CD14-positive monocyte (primary cell): ENCODE data around the gene FNBP1L. TPM values are rescaled to one million over a fixed set of nuclear protein-coding genes. Genes with fewer than 3 reads are reported as not detected.

Source experiments
- DNase-seq, 3 donors: peaks; one replicate each; pipeline ENCODE4 v3.0.0-alpha.2; 2011 to 2022
- H2AFZ ChIP-seq: 2 replicates; pipeline ENCODE4 v1.6.0; 2012; ENCODE audit warnings: mild to moderate bottlenecking, low read depth, low read length, inconsistent platforms; ENCODE audit not compliant: insufficient read depth, poor library complexity, severe bottlenecking
- H3K27ac ChIP-seq, 2 donors: 1 replicate in 1 of 2; 2 replicates in 1 of 2; pipeline ENCODE4 v1.5.1; 2012 to 2013; ENCODE audit warnings: low read length in 2 of 2, control low read depth in 1 of 2, inconsistent platforms in 1 of 2, low read depth in 1 of 2, mild to moderate bottlenecking in 1 of 2
- H3K27me3 ChIP-seq, 2 donors: one replicate each; pipeline versions ENCODE4 v1.6.0 to v1.6.1; 2011 to 2013; ENCODE audit warnings: low read length in 2 of 2; ENCODE audit not compliant: control insufficient read depth in 2 of 2, insufficient read depth in 2 of 2
- H3K36me3 ChIP-seq, 2 donors: replicated peaks in 1 of 2; 1 replicate in 1 of 2; 2 replicates in 1 of 2; pipeline versions ENCODE4 v1.5.1 to v1.6.1; 2012 to 2013; ENCODE audit warnings: low read length in 2 of 2, control low read depth in 1 of 2, inconsistent platforms in 1 of 2, mild to moderate bottlenecking in 1 of 2; ENCODE audit not compliant: insufficient read depth in 2 of 2, control insufficient read depth in 1 of 2
- H3K4me1 ChIP-seq, 2 donors: 1 replicate in 1 of 2; 2 replicates in 1 of 2; pipeline versions ENCODE4 v1.5.1 to v1.6.1; 2012 to 2013; ENCODE audit warnings: low read length in 2 of 2, control low read depth in 1 of 2, inconsistent platforms in 1 of 2, mild to moderate bottlenecking in 1 of 2, moderate library complexity in 1 of 2; ENCODE audit not compliant: insufficient read depth in 2 of 2, control insufficient read depth in 1 of 2
- H3K4me2 ChIP-seq: replicated peaks from 2 replicates; pipeline ENCODE3; 2012; ENCODE audit warnings: low read length, moderate library complexity, mild to moderate bottlenecking; ENCODE audit not compliant: poor library complexity, severe bottlenecking; ENCODE audit errors: extremely low read depth
- H3K4me3 ChIP-seq, 3 experiments: fragments of 200-600 bp in 1 of 3; sonication (generic) in 1 of 3; replicated peaks in 1 of 3; 1 replicate in 2 of 3; 2 replicates in 1 of 3; pipeline ENCODE4 v1.5.1; 2011 to 2013; ENCODE audit warnings: low read length in 3 of 3, mild to moderate bottlenecking in 3 of 3, control low read depth in 2 of 3, low read depth in 2 of 3, inconsistent platforms in 1 of 3, moderate library complexity in 1 of 3
- H3K79me2 ChIP-seq: 2 replicates; pipeline ENCODE4 v1.6.0; 2012; ENCODE audit warnings: mild to moderate bottlenecking, control low read depth, inconsistent platforms, low read length, moderate library complexity; ENCODE audit not compliant: insufficient read depth
- H3K9ac ChIP-seq: 2 replicates; pipeline ENCODE4 v1.6.0; 2017; ENCODE audit warnings: low read length, mild to moderate bottlenecking; ENCODE audit not compliant: insufficient read depth, poor library complexity, severe bottlenecking
- H3K9me3 ChIP-seq, 2 donors: replicated peaks in 1 of 2; 1 replicate in 1 of 2; 2 replicates in 1 of 2; pipeline versions ENCODE4 v1.5.1 to v1.6.1; 2012 to 2013; ENCODE audit warnings: low read length in 2 of 2, control low read depth in 1 of 2; ENCODE audit not compliant: control insufficient read depth in 1 of 2, insufficient read depth in 1 of 2
- H4K20me1 ChIP-seq: 2 replicates; pipeline ENCODE4 v1.6.0; 2012; ENCODE audit warnings: mild to moderate bottlenecking, low read length, control low read depth, moderate library complexity; ENCODE audit not compliant: insufficient read depth
- H3K27ac Mint-ChIP-seq, 7 donors: one replicate each; pipeline ENCODE4 v1.8.0; 2020; ENCODE audit warnings: mild to moderate bottlenecking in 7 of 7, mixed read lengths in 7 of 7, moderate library complexity in 6 of 7, inconsistent platforms in 2 of 7
- H3K27me3 Mint-ChIP-seq, 3 donors: one replicate each; pipeline ENCODE4 v1.8.0; 2021 to 2022; ENCODE audit warnings: low read depth in 3 of 3, mild to moderate bottlenecking in 3 of 3, mixed read lengths in 3 of 3, moderate library complexity in 3 of 3, inconsistent platforms in 1 of 3
- H3K36me3 Mint-ChIP-seq, 2 donors: one replicate each; pipeline ENCODE4 v1.8.0; 2020; ENCODE audit warnings: mixed read lengths in 2 of 2, inconsistent platforms in 1 of 2, mild to moderate bottlenecking in 1 of 2
- H3K4me1 Mint-ChIP-seq: one replicate; pipeline ENCODE4 v1.8.0; 2020; ENCODE audit warnings: mild to moderate bottlenecking, mixed read lengths
- H3K4me3 Mint-ChIP-seq, 2 donors: one replicate each; pipeline ENCODE4 v1.8.0; 2020; ENCODE audit warnings: mild to moderate bottlenecking in 2 of 2, mixed read lengths in 2 of 2, moderate library complexity in 1 of 2
- H3K9me3 Mint-ChIP-seq, 7 donors: one replicate each; pipeline ENCODE4 v1.8.0; 2020 to 2022; ENCODE audit warnings: mixed read lengths in 7 of 7, mild to moderate bottlenecking in 6 of 7, moderate library complexity in 6 of 7, inconsistent platforms in 2 of 7
- WGBS: methylation state at CpG from one replicate; pipeline ENCODE4 v1.1.5; 2013; ENCODE audit warnings: missing lambda C conversion rate; ENCODE audit not compliant: insufficient coverage; 5-methylcytosine and 5-hydroxymethylcytosine counted together
- intact Hi-C, 2 donors: fragments of 100-400 bp; cut with micrococcal nuclease; formaldehyde crosslinking; loops; one replicate each; pipeline versions ENCODE4 v1.15.0 to v1.15.1; 2023
- polyA plus RNA-seq, 3 donors: library from polyadenylated mRNA; depleted of rRNA in 1 of 3; unstranded in 2 of 3; stranded (reverse) in 1 of 3; fragments of 300-500 nt in 2 of 3; fragments of >200 nt in 1 of 3; fragmentation: Illumina TruSeq in 2 of 3; gene quantifications; 1 replicate in 2 of 3; 2 replicates in 1 of 3; pipeline ENCODE4 v1.2.3, GENCODE V29; 2012 to 2021
- TF ChIP-seq, protein P1 (sequence below): fragments of 200-600 bp; IDR thresholded peaks from one replicate; pipeline ENCODE4 v1.8.0; 2022; ENCODE audit warnings: antibody characterized with exemption, mild to moderate bottlenecking

Gene FNBP1L
- polyA plus RNA-seq, 3 donors, result 0.15 to 0.32 (median 0.28) TPM

DNA sequence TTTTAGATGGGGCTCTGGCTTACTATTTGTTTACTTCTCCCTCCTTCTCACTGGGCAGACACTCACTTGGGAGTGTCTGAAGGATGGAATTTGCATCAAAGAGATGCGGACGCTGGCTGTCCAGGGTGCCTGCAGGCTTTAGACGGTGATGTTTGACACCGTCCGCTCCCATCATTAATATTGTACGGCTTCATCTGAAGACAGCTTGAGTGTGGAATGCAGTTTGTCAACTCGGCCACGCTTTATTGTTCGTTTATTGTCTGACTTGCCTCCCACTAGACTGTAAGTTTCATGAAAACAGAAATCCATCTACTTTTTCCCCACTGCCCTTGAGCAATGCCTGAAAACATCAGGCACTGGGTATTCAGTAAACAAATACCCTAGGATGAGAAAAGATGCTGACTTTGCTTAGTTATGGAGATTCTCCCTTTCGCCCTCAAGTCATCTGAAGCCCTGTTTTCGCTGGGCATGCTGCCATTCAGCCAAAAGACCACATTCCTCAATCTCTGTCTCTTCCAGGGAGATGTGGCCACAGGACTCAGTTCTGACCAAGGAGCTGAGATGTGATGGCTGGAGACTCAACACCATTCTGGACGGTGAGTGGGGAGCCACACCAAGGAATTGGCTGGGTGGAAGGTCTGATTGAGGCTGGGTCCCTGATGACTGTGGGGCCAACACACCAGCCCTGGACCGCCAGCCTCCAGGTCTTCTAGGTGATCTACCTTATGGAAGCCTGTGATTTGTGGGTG, 146.1 kb downstream of the FNBP1L start:
- Histone ChIP-seq H3K4me1 (peaks cover 6 to 7% of the 10 kb centered on the region in 2 donors), H3K27ac (no peak overlapping the region), H3K4me3 (no peak overlapping the region), H3K36me3 (no peaks in the 10 kb centered on the region), H3K9me3 (no peaks in the 10 kb centered on the region), H3K9ac (no peak overlapping the region), H3K79me2 (no peaks in the 10 kb centered on the region), H2AFZ (no peak overlapping the region), H3K4me2 (no peak overlapping the region), H3K27me3 (no peaks in the 10 kb centered on the region), H4K20me1 (no peaks in the 10 kb centered on the region)
- peaks cover 12% of the 10 kb centered on the region for H3K4me1 Mint-ChIP-seq
- intact Hi-C loops, result no loop called here
- no peak for DNase-seq
- H3K27ac Mint-ChIP-seq, result no peak overlapping the region
- WGBS, result 91% methylated on average over 10 of the region's 13 CpGs
- H3K36me3 Mint-ChIP-seq, result peaks cover 0 to 2% of the 10 kb centered on the region in 2 donors
- H3K4me3 Mint-ChIP-seq, result no peak overlapping the region
- H3K9me3 Mint-ChIP-seq, result peaks cover 0 to 2% (median 0%) of the 10 kb centered on the region in 7 donors
- H3K27me3 Mint-ChIP-seq, result peaks cover 0 to 4% (median 2%) of the 10 kb centered on the region in 3 donors
- TF ChIP-seq, protein P1, sequence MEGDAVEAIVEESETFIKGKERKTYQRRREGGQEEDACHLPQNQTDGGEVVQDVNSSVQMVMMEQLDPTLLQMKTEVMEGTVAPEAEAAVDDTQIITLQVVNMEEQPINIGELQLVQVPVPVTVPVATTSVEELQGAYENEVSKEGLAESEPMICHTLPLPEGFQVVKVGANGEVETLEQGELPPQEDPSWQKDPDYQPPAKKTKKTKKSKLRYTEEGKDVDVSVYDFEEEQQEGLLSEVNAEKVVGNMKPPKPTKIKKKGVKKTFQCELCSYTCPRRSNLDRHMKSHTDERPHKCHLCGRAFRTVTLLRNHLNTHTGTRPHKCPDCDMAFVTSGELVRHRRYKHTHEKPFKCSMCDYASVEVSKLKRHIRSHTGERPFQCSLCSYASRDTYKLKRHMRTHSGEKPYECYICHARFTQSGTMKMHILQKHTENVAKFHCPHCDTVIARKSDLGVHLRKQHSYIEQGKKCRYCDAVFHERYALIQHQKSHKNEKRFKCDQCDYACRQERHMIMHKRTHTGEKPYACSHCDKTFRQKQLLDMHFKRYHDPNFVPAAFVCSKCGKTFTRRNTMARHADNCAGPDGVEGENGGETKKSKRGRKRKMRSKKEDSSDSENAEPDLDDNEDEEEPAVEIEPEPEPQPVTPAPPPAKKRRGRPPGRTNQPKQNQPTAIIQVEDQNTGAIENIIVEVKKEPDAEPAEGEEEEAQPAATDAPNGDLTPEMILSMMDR, result no peak

DNA sequence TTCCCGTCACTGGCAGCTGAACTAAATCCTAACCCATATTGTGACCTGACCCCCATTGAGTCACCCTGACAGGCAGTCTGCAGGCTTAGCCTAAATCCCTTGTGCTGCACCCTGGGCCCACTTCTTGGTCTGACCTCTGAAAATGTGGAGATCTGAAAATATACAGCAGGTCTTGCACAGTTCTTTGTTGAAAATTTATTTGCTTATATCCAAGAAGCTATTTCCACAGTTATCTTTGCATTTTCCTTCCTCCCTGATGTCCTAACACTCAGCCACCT, 146.6 kb downstream of the FNBP1L start:
- no peak overlapping the region for H3K4me3 Mint-ChIP-seq
- TF ChIP-seq, protein P1, result no peak
- peaks cover 6 to 7% of the 10 kb centered on the region in 2 donors for H3K4me1 ChIP-seq
- no CpG with 5 or more reads among the region's 1 CpG for WGBS
- H3K27me3 Mint-ChIP-seq, result peaks cover 0 to 4% (median 2%) of the 10 kb centered on the region in 3 donors
- intact Hi-C loops, result no loop called here
- no peaks in the 10 kb centered on the region for H3K36me3 ChIP-seq
- no peak overlapping the region for H3K9ac ChIP-seq
- H4K20me1 ChIP-seq, result no peaks in the 10 kb centered on the region
- no peaks in the 10 kb centered on the region for H3K27me3 ChIP-seq
- no peaks in the 10 kb centered on the region for H3K9me3 ChIP-seq
- peaks cover 11% of the 10 kb centered on the region for H3K4me1 Mint-ChIP-seq
- no peaks in the 10 kb centered on the region for H3K79me2 ChIP-seq
- no peak overlapping the region for H3K27ac Mint-ChIP-seq
- DNase-seq, result no peak
- H3K4me3 ChIP-seq, result no peak overlapping the region
- H3K27ac ChIP-seq, result no peak overlapping the region
- no peak overlapping the region for H3K4me2 ChIP-seq
- H3K36me3 Mint-ChIP-seq, result no peaks in the 10 kb centered on the region
- H2AFZ ChIP-seq, result no peak overlapping the region
- H3K9me3 Mint-ChIP-seq, result peaks cover 0 to 2% (median 0%) of the 10 kb centered on the region in 7 donors
